Measurements from ENCODE around the gene INF2.
"Not testable (repeated sequence)": the region's sequence is repeated elsewhere in the genome, so short reads cannot be mapped to it uniquely, and the experiment has no call there.

Gene INF2

GRCh38 chr14:104738375-104739019, 49.1 kb downstream of the INF2 start:
- DNase-seq, result no peak

DNA sequence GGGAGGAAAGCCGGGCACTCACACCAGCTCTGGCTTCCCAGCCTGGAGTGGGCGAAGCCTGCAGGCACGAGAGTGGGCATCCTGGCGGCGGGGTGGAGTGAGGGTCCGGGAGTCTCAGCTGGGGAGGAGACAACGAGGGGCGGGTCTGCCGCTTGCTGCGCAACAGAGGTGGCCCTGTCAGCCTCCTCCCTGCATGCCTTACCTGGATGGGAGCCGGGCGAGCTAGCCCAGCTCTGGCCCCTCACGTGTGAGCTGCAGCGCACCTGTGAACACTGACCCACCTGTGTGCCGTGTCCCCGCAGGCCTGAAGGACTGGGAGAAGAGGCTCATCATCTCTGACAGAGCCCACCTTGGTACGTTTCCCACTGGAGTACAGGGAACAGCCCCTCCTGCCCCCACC, 49.6 kb downstream of the INF2 start:
- DNase-seq, result no peak

- DNase-seq, result no peak
Measured at GRCh38 chr14:104739546-104740516, 50.4 kb downstream of the INF2 start.

DNA sequence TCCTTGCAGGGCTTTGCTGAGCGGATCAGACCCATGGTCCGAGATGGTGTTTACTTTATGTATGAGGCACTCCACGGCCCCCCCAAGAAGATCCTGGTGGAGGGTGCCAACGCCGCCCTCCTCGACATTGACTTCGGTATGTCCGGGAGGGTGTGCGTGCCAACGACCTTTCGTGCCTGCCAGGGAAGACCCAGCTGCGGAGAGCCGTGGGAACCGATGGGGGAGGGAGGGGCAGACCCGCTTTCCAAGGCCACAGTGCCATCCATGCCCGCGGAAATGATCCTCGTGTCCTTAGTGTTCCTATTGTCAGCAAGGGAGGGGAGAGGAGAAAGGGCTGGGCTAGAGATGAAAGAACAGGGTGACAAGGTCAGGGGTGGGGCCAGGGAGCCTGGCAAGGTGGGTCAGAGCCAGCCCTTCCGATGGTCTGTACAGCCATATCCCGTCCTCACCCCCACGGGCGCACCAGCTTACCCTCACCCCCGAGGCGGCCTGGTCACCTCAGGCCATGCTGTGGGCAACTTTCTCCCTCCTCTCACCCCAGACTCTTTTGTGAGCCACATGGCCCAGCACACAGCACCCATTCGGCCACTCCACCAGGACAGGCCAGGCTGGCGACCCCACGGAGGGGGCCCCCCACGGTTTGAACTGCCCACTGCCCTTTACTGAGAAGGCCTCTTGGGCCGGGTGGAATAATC, 51.8 kb downstream of the INF2 start:
- no peak for DNase-seq

DNA sequence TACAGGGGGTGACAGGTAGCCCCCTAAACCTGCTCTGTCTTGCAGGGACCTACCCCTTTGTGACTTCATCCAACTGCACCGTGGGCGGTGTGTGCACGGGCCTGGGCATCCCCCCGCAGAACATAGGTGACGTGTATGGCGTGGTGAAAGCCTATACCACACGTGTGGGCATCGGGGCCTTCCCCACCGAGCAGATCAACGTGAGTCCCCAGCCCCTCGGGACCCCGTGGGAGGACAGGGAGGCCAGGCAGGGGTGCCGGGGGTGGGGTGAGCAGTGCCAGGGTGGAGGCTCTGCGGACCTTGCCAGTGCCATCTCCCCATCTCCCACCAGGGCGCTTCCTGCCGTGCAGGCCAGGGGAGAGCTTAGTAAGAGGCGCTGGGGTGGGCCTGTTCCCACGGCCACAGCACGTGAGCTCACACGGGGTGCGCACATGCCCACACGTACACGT, 52.4 kb downstream of the INF2 start:
- no peak for DNase-seq

DNA sequence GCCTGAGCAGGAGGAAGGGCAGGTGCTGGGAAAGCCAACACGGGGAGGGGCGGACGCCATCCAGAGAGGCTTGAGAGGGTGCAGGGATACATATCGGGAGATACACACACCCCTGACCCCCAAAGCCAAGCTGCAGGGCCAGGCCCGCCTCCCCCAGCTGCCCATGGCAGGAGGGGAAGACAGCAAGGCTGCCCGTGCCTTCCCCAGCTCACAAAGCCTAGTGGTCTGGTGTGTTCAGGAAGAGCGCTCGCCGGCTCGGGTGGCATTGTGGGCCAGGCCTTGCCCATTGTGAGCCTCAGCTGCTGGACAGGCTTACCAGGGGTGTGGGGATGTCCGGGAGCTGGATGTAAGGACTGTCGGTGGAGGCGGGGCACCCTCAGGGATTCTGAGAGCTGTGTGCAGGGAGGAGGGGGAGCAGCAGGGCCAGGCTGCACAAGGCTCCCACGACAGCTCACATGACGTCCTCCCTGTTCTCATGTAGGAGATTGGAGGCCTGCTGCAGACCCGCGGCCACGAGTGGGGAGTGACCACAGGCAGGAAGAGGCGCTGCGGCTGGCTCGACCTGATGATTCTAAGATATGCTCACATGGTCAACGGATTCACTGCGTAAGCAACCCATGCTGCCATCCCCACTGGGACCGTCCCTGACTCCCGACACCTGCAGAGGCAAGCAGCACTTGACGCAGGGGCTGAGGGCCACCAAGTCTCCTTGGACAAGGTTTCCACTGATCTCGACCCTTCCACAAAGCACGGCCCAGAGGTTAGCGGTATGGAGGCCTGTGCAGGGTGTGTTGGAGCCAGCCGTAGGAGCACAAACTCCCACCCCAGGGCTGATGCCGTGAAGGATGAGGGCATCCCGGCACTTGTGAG, 53.4 kb downstream of the INF2 start:
- DNase-seq, result no peak

DNA sequence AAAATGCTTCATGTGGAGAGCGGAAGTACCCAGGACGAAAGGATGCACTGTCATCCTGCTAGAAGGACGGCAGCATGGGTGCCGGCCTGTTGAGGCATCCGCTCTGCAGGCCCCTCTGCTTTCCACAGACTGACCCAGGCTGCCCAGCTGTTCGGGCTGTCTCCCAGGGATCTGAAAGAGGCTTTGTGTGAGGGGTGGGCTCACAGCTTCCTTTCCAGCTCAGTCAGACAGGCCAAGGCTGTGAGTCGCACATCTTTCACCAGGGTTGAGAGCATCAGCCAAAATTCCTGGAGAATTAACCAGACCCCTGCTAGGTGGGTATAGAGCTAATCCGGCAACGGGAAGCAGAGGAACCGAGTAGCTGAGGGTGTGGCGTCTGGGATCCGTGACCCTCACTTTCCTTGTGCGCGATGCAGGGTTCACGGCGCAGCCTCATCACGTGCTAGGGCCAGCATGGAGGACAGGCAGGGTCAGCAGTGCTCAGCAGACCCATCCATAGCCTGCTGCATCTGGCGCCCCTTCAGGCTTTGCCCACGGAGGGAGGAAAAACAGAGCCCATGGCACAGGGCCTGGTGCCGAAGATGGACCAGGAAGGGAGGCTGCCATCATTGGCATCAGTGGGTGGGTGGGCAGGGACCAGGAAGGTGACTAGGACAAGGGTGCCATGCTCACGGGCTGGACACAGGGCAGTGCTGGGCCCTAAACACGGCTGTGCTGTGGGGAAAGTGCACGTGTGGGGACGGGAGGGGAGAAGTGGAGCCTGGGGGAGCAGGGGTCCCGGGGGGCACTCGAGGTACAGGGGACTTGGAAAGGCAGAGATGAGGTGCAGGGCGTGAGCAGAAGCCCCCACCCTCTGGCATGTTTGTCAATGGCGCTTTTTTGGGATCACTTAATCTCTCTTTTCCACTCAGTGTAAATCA, 54.3 kb downstream of the INF2 start:
- DNase-seq, result peak; percentile 60

- no peak for DNase-seq
Measured at GRCh38 chr14:104744484-104744883, 55.1 kb downstream of the INF2 start.

GRCh38 chr14:104745431-104745830, 56.0 kb downstream of the INF2 start:
- DNase-seq, result no peak

DNA sequence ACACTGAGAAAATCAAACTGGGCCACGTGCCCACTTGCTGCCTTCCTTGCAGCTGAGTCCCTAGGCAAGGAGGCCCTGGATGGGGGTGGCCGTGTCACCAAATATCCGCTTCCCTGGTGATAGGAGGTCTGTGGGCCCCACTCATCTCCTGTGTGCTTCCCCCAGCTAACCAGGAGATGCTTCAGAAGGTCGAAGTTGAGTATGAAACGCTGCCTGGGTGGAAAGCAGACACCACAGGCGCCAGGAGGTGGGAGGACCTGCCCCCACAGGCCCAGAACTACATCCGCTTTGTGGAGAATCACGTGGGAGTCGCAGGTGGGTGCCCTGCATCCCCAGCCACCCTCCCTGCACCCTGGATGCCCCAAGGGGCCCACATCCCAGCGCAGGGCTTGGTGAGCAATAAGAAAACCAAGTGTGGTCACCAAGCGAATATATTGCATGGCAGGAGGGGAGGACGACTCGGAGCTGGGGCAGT, 56.7 kb downstream of the INF2 start:
- DNase-seq, result no peak

DNA sequence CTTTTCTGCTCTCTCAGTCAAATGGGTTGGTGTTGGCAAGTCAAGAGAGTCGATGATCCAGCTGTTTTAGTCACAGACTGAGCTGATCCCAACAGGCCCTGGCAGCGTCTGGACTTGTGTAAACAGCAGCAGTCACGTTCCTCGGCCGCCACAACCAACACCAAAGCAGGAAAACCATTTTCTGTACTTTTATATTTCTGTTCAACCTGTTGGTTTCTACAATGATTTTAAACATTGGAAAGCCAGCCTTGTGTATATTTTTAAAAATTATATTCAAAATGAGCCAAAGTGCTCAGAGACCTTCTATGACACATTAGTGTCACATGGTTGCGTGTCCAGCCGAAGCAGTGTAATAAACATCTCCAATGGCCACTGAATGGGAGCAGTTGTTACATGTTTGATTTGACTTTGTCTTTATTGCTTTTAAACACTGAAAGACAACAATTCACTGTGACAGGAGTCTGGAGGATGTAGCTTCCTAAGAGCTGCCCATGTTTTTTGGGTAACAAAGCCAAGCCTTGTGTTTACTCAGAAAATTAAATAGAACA, 57.6 kb downstream of the INF2 start:
- DNase-seq, result no peak

DNA sequence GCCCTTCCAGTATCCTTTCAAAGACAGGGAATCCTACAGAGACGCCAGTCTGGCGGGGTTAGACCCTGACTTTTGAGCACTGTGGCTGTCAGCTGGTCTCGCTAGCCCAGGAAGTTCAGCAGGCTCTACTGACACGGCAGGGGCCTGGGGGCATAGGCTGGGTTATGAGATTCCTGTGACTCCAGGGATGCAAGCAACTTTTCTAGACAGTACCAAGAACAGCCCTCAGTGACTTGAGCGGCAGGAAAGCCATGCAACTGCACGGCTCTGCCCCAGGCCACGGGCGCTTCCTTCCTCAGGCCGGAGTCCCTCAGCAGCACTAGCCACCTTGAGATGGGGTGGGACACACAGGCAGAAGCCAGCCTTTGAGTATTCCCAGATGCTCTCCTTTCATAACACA, 58.5 kb downstream of the INF2 start:
- DNase-seq, result no peak

- peak; percentile 55 for DNase-seq
Measured at GRCh38 chr14:104749111-104749649, 59.8 kb downstream of the INF2 start.

GRCh38 chr14:104750056-104750752, 60.8 kb downstream of the INF2 start:
- peak; percentile 55 for DNase-seq

DNA sequence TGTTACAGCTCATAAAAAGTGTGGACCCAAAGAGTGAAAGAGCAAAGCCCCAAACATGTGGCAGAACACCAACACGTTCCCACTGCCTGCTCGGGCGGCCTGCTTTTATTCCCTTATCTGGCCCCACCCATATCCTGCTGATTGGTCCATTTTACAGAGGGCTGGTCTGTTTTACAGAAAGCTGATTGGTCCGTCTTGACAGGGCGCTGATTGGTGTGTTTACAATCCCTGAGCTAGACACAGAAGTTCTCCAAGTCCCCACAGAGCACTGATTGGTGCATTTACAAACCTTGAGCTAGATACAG, 61.3 kb downstream of the INF2 start:
- DNase-seq, result not testable (repeated sequence)

DNA sequence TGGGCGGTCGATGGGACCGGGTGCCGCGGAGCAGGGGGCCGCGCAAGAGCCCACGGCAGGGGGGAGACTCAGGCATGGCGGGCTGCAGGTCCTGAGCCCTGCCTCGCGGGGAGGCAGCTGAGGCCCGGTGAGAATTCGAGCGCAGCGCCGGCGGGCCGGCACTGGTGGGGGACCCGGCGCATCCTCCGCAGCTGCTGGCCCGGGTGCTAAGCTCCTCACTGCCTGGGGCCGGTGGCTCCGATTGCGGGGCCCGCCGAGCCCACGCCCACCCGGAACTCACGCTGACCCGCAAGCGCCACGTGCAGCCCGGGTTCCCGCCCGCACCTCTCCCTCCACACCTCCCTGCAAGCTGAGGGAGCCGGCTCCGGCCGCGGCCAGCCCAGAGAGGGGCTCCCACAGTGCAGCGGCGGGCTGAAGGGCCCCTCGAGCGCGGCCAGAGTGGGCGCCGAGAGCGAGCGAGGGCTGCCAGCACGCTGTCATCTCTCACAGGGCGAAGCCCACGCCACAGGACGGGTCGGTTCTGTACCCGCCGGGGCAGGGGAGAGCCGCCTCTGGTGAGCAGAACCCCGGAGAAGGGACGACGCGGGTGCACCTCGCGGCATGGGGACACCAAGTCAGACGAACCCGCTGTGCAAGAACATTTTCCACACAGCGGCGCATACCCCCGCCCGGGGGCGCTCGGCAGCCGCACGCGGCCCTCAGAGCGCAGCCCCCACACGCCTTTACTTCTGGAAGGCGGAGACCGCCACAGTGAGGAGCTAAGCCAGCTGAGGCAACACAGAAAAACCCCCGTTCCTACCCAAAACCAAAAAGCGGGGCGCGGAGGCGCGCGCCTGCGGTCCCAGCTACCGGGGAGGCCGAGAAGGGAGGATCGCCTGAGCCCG, 62.4 kb downstream of the INF2 start:
- DNase-seq, result no peak

DNA sequence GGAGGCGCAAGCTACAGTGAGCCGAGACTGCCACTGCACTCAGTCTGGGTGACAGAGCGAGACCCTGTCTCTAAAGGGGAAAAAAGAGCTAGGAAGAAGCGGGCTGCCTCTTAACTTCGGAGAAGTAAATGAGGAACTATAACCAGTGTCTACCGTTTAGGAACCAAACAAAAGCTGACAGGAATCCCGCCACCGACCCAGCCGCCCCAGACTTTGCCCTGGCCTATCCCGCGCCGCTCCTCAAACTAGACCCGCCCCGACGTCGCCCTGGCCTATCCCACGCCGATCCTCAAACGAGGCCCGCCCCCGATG, 63.0 kb downstream of the INF2 start:
- no peak for DNase-seq

GRCh38 chr14:104752735-104753527, 63.5 kb downstream of the INF2 start, which contains the start of gene SIVA1:
SIVA1 (plus strand) TSS chr14:104753147; CDS start chr14:104753202, 55 bp downstream.
- DNase-seq, result peak; percentile 99

Measured in fibroblast of skin of scalp (primary cell).